ENCODE measurements around the gene IHH.

Gene IHH

GRCh38 chr2:219078126-219078525, 17.4 kb upstream of the IHH start (continued):
- no peak for TF ChIP-seq ZBTB49 (tag by site-specific recombination; IDR thresholded peaks at IDR 0.05; ENCODE audit: low read depth)
- no peak for TF ChIP-seq TSHZ1 (tag by site-specific recombination; IDR thresholded peaks at IDR 0.05; ENCODE audit: borderline replicate concordance)
- no peak for TF ChIP-seq GFI1B (tag by site-specific recombination; IDR thresholded peaks at IDR 0.05)
- TF ChIP-seq ZNF501 (tag by site-specific recombination; IDR thresholded peaks at IDR 0.05), result no peak

- TF ChIP-seq ZNF580 (tag by site-specific recombination; IDR thresholded peaks at IDR 0.05) (no peak), ZNF701 (tag by site-specific recombination; IDR thresholded peaks at IDR 0.05) (no peak), KLF9 (tag by site-specific recombination; IDR thresholded peaks at IDR 0.05; ENCODE audit: low read depth) (no peak), ZNF37A (tag by site-specific recombination; IDR thresholded peaks at IDR 0.05) (no peak)
- ChIA-PET CTCF (interaction anchor here (0.6 to 6.9 kb wide), 8 partner anchors 13 to 78 kb away, joined by 3 to 66 read pairs (median 7); partner anchors contain the start of gene IHH), POLR2A (no interaction called here)
- Histone ChIP-seq H3K4me3 (ENCODE audit: low read depth, low read length) (no peak overlapping the region), H3K27ac (ENCODE audit: extremely low read depth, low read depth, low read length) (no peak overlapping the region), H3K4me1 (ENCODE audit: control insufficient read depth, insufficient read depth, low read length) (no peaks in the 10 kb centered on the region), H3K36me3 (ENCODE audit: control insufficient read depth in 2 of 2, insufficient read depth in 1 of 2, low read length in 2 of 2) (peaks cover 3 to 27% of the 10 kb centered on the region in 2 experiments; a peak in 2 of 3 replicates), H3K9me3 (ENCODE audit: control insufficient read depth, insufficient read depth, low read depth, low read length) (no peaks in the 10 kb centered on the region)
Measured at GRCh38 chr2:219076253-219076652, 15.5 kb upstream of the IHH start.

GRCh38 chr2:219073413-219074129, 12.8 kb upstream of the IHH start:
- peaks cover 3 to 27% of the 10 kb centered on the region in 2 experiments; a peak in 2 of 3 replicates for H3K36me3 ChIP-seq (ENCODE audit: control insufficient read depth in 2 of 2, insufficient read depth in 1 of 2, low read length in 2 of 2)
- H3K4me1 ChIP-seq (ENCODE audit: control insufficient read depth, insufficient read depth, low read length), result no peaks in the 10 kb centered on the region
- H3K9me3 ChIP-seq (ENCODE audit: control insufficient read depth, insufficient read depth, low read depth, low read length), result no peaks in the 10 kb centered on the region
- ChIA-PET CTCF (interaction anchor here (0.6 to 6.9 kb wide), 30 partner anchors 8 to 456 kb away, joined by 3 to 66 read pairs (median 6); partner anchors contain the start of genes IHH and PTPRN), POLR2A (no interaction called here)
- H3K4me3 ChIP-seq (ENCODE audit: low read depth, low read length), result no peak overlapping the region
- TF ChIP-seq HOXA7 (CRISPR knock-in tag; IDR thresholded peaks at IDR 0.05; ENCODE audit: borderline replicate concordance) (no peak), ZNF792 (tag by site-specific recombination; IDR thresholded peaks at IDR 0.05) (no peak), BCL6B (tag by site-specific recombination; IDR thresholded peaks at IDR 0.05) (no peak), ZNF311 (tag by site-specific recombination; IDR thresholded peaks at IDR 0.05; ENCODE audit: borderline replicate concordance) (no peak), ZNF223 (tag by site-specific recombination; IDR thresholded peaks at IDR 0.05) (no peak)
- no peak overlapping the region for H3K27ac ChIP-seq (ENCODE audit: extremely low read depth, low read depth, low read length)
